Measurements from ENCODE around the gene CAMSAP1.

The CAMSAP1 gene

DNA sequence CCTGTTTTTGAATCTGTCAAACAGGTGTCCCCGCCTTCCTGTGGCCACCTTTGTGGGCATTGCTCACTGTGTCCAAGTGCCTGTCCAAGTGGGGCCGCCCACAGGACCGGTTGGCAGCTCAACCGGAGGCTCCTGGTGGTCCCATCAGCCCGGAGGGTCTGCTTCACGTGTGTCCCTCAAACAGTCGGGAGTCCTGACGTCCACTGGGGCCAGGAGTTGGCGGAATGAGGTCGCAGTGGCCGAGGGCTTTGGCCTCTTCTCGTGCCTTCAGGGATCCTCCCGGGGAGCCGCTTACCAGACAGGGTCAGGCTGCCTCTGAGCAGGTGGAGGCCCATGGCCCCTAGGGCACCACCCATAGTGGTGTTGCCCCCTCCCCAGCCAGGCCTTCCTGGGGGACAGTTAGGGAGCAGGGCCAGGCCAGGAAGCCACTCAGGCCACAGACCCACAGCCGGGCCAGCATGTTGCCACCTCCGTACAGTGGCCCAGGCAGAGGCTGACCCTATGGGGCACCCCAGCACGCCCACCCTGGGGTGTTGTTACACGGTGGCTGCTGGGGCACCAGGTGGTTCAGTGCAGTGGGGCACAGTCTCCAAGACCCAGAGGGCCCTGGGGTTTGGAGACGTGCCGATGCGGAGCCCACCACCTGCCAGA, 135.8 kb downstream of the CAMSAP1 start:
- no peak for TF ChIP-seq OSR1 (CRISPR knock-in tag; IDR thresholded peaks at IDR 0.05)
- no peak for TF ChIP-seq RARB (CRISPR knock-in tag; IDR thresholded peaks at IDR 0.05)
- TF ChIP-seq, protein P1, sequence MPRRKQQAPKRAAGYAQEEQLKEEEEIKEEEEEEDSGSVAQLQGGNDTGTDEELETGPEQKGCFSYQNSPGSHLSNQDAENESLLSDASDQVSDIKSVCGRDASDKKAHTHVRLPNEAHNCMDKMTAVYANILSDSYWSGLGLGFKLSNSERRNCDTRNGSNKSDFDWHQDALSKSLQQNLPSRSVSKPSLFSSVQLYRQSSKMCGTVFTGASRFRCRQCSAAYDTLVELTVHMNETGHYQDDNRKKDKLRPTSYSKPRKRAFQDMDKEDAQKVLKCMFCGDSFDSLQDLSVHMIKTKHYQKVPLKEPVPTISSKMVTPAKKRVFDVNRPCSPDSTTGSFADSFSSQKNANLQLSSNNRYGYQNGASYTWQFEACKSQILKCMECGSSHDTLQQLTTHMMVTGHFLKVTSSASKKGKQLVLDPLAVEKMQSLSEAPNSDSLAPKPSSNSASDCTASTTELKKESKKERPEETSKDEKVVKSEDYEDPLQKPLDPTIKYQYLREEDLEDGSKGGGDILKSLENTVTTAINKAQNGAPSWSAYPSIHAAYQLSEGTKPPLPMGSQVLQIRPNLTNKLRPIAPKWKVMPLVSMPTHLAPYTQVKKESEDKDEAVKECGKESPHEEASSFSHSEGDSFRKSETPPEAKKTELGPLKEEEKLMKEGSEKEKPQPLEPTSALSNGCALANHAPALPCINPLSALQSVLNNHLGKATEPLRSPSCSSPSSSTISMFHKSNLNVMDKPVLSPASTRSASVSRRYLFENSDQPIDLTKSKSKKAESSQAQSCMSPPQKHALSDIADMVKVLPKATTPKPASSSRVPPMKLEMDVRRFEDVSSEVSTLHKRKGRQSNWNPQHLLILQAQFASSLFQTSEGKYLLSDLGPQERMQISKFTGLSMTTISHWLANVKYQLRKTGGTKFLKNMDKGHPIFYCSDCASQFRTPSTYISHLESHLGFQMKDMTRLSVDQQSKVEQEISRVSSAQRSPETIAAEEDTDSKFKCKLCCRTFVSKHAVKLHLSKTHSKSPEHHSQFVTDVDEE (CRISPR knock-in tag; IDR thresholded peaks at IDR 0.05): no peak
- TF ChIP-seq TCF4 (CRISPR knock-in tag; IDR thresholded peaks at IDR 0.05; ENCODE audit: borderline replicate concordance): no peak

DNA sequence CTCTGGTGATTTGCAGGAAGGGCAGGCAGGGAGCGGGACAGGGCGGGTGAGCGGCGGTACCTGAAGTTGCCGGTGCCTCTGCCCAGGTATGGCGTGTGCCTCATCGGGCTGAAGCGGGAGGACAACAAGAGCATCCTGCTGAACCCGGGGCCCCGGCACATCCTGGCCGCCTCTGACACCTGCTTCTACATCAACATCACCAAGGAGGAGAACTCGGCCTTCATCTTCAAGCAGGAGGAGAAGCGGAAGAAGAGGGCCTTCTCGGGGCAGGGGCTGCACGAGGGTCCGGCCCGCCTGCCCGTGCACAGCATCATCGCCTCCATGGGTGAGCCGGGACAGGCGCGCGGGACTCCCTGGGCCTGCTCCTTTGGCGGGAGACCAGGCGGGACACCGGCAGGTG, 136.6 kb downstream of the CAMSAP1 start:
- no peak for ATAC-seq
- TF ChIP-seq OSR1 (CRISPR knock-in tag; IDR thresholded peaks at IDR 0.05) (no peak), ZFP30 (CRISPR knock-in tag; IDR thresholded peaks at IDR 0.05) (no peak), TOX (CRISPR knock-in tag; IDR thresholded peaks at IDR 0.05; ENCODE audit: borderline replicate concordance) (no peak), ISL1 (CRISPR knock-in tag; IDR thresholded peaks at IDR 0.05) (no peak), TCF4 (CRISPR knock-in tag; IDR thresholded peaks at IDR 0.05; ENCODE audit: borderline replicate concordance) (no peak), BACH2 (CRISPR knock-in tag; IDR thresholded peaks at IDR 0.05; ENCODE audit: borderline replicate concordance) (no peak), ESRRG (CRISPR knock-in tag; IDR thresholded peaks at IDR 0.05) (no peak)

More for the DNA sequence above, 135.8 kb downstream of the CAMSAP1 start:
- ATAC-seq: no peak

DNA sequence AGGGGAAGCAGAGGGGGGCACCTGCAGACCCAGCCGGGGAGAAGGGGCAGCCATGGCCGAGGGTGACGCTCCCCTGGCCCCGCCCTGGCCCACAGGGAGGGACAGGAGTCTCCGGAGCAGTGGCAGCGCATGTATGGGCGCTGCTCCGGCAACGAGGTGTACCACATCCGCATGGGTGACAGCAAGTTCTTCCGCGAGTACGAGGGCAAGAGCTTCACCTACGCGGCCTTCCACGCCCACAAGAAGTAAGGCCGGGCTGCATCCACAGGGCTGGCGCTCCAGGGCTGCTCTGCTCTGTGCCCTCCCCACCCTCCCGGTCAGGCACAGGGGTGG, 137.2 kb downstream of the CAMSAP1 start:
- ATAC-seq: no peak
- TF ChIP-seq SNAI2 (CRISPR knock-in tag; IDR thresholded peaks at IDR 0.05) (no peak), ZC3H10 (CRISPR knock-in tag; IDR thresholded peaks at IDR 0.05) (no peak)
- TF ChIP-seq, protein P2, sequence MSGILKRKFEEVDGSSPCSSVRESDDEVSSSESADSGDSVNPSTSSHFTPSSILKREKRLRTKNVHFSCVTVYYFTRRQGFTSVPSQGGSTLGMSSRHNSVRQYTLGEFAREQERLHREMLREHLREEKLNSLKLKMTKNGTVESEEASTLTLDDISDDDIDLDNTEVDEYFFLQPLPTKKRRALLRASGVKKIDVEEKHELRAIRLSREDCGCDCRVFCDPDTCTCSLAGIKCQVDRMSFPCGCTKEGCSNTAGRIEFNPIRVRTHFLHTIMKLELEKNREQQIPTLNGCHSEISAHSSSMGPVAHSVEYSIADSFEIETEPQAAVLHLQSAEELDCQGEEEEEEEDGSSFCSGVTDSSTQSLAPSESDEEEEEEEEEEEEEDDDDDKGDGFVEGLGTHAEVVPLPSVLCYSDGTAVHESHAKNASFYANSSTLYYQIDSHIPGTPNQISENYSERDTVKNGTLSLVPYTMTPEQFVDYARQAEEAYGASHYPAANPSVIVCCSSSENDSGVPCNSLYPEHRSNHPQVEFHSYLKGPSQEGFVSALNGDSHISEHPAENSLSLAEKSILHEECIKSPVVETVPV (CRISPR knock-in tag; IDR thresholded peaks at IDR 0.05): no peak

DNA sequence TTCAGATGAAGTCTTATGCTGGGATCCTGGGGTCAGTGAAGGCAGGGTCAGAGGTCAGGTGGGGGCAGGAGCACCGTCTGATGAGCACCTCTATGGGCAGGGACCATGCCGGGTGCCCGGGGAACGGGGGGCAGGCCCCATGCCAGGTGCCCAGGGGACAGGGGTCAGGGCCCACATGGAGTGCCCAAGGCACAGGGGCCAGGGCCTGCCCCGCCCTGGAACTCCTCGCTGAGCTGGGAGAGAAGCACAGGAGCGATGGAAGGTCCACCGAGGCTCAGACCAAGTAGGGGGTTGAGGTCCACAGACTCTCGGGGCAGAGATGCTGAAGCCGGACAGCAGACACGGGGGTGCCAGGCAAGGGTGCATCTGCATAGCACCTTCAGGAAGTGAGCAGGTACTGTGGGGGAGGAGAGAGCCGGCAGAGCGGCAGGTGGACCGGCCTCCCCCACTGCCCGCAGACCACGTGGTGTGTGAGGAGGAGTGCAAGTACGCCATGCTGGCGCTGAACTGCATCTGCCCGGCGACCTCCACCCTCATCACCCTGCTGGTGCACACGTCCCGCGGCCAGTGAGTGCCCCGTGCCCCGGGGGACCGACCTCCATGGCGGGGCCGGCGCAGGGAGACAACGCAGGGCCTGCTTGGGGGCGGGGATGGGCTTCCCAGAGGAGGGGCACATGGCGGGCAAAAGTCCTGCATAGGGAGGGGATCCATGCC, 137.7 kb downstream of the CAMSAP1 start:
- TF ChIP-seq, protein P3, sequence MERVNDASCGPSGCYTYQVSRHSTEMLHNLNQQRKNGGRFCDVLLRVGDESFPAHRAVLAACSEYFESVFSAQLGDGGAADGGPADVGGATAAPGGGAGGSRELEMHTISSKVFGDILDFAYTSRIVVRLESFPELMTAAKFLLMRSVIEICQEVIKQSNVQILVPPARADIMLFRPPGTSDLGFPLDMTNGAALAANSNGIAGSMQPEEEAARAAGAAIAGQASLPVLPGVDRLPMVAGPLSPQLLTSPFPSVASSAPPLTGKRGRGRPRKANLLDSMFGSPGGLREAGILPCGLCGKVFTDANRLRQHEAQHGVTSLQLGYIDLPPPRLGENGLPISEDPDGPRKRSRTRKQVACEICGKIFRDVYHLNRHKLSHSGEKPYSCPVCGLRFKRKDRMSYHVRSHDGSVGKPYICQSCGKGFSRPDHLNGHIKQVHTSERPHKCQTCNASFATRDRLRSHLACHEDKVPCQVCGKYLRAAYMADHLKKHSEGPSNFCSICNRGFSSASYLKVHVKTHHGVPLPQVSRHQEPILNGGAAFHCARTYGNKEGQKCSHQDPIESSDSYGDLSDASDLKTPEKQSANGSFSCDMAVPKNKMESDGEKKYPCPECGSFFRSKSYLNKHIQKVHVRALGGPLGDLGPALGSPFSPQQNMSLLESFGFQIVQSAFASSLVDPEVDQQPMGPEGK (CRISPR knock-in tag; IDR thresholded peaks at IDR 0.05; ENCODE audit: borderline replicate concordance): no peak
- TF ChIP-seq, protein P4, sequence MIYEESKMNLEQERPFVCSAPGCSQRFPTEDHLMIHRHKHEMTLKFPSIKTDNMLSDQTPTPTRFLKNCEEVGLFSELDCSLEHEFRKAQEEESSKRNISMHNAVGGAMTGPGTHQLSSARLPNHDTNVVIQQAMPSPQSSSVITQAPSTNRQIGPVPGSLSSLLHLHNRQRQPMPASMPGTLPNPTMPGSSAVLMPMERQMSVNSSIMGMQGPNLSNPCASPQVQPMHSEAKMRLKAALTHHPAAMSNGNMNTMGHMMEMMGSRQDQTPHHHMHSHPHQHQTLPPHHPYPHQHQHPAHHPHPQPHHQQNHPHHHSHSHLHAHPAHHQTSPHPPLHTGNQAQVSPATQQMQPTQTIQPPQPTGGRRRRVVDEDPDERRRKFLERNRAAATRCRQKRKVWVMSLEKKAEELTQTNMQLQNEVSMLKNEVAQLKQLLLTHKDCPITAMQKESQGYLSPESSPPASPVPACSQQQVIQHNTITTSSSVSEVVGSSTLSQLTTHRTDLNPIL (CRISPR knock-in tag; IDR thresholded peaks at IDR 0.05; ENCODE audit: low read depth): no peak
- TF ChIP-seq, protein P2 (CRISPR knock-in tag; IDR thresholded peaks at IDR 0.05): no peak
- TF ChIP-seq CSDC2 (CRISPR knock-in tag; IDR thresholded peaks at IDR 0.05): no peak
- no peak for TF ChIP-seq RARB (CRISPR knock-in tag; IDR thresholded peaks at IDR 0.05)
- TF ChIP-seq GLIS3 (CRISPR knock-in tag; IDR thresholded peaks at IDR 0.05): no peak
- TF ChIP-seq ISL1 (CRISPR knock-in tag; IDR thresholded peaks at IDR 0.05): no peak
- no peak for TF ChIP-seq ZNF565 (CRISPR knock-in tag; conservative IDR thresholded peaks at IDR 0.05; ENCODE audit: low read depth)
- TF ChIP-seq, protein P5, sequence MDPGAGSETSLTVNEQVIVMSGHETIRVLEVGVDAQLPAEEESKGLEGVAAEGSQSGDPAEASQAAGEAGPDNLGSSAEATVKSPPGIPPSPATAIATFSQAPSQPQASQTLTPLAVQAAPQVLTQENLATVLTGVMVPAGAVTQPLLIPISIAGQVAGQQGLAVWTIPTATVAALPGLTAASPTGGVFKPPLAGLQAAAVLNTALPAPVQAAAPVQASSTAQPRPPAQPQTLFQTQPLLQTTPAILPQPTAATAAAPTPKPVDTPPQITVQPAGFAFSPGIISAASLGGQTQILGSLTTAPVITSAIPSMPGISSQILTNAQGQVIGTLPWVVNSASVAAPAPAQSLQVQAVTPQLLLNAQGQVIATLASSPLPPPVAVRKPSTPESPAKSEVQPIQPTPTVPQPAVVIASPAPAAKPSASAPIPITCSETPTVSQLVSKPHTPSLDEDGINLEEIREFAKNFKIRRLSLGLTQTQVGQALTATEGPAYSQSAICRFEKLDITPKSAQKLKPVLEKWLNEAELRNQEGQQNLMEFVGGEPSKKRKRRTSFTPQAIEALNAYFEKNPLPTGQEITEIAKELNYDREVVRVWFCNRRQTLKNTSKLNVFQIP (CRISPR knock-in tag; IDR thresholded peaks at IDR 0.05; ENCODE audit: borderline replicate concordance, low read depth): no peak
- TF ChIP-seq PPARA (CRISPR knock-in tag; IDR thresholded peaks at IDR 0.05; ENCODE audit: borderline replicate concordance): no peak
- TF ChIP-seq ZFP30 (CRISPR knock-in tag; IDR thresholded peaks at IDR 0.05): no peak
- TF ChIP-seq ZFP3 (CRISPR knock-in tag; IDR thresholded peaks at IDR 0.05): no peak
- no peak for TF ChIP-seq OSR1 (CRISPR knock-in tag; IDR thresholded peaks at IDR 0.05)
- no peak for TF ChIP-seq ZC3H10 (CRISPR knock-in tag; IDR thresholded peaks at IDR 0.05)
- no peak for ATAC-seq

Measured in SK-N-SH treated with all-trans-retinoic acid at 6 μM for 48 hours (cell line).